ENCODE measurements around the gene MAN2A1.

- TF ChIP-seq CTCF (IDR thresholded peaks at IDR 0.05) (no peak), POLR2A (IDR thresholded peaks at IDR 0.05) (no peak), EP300 (IDR thresholded peaks at IDR 0.05) (no peak)
Measured at GRCh38 chr5:109668668-109669422, 20.9 kb upstream of the MAN2A1 start.
